Esophagus mucosa (tissue), 1 donor: ENCODE results near the gene DLG1. TPM values are rescaled to one million over a fixed set of nuclear protein-coding genes. Genes with fewer than 3 reads are reported as not detected.

Experiments
- ATAC-seq: fragments of 200-7000 bp; cut with Tn5 transposase; one replicate; pipeline ENCODE4 v1.9.1; 2020
- total RNA-seq: library from RNA; stranded (reverse); gene quantifications from one replicate; pipeline ENCODE4 v1.2.4, GENCODE V29; 2023
- donor health status: DM: yes; HTN: yes; CAD: no.

Gene DLG1
- total RNA-seq, 1 donor from 2014 or later: 113 TPM

DNA sequence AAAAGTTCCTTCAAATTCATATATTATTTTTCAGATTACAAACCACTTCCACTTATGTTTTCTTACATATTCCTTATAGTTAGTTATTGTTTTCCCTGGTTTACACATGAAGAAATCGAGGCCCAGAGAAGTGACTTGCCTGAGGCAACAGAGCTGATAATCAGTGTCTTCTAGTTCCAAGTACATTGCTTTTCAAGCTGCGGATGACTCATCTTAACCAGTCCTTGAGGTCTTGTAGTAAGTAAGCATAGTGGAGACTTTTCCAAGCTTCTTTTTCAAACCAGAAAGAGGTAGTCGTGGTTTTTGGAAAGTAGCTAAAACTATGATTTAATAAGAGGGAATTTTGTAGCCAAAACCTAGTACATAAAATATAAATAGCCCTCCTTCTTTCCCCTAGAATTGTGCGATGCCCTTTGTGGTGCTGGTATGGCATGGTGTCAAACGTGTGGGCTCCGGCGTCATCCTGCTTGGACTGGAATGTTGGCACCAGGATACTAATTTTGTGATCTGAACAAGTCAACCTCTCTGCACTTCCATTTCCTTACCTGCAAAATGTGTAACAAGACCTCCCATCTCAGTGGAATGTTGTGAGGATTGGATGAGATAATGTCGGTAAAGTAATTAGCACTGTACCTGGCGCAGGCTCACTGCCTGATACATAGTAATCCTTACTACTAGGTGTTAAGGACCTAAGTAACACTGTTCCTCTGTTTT, 19.0 kb upstream of the DLG1 start:
- ATAC-seq: peak; percentile 85

- peak; percentile 43 for ATAC-seq
Measured at GRCh38 chr3:197312431-197312830, 14.0 kb upstream of the DLG1 start.

- ATAC-seq: no peak
Measured at GRCh38 chr3:197311591-197311990, 13.2 kb upstream of the DLG1 start.

DNA sequence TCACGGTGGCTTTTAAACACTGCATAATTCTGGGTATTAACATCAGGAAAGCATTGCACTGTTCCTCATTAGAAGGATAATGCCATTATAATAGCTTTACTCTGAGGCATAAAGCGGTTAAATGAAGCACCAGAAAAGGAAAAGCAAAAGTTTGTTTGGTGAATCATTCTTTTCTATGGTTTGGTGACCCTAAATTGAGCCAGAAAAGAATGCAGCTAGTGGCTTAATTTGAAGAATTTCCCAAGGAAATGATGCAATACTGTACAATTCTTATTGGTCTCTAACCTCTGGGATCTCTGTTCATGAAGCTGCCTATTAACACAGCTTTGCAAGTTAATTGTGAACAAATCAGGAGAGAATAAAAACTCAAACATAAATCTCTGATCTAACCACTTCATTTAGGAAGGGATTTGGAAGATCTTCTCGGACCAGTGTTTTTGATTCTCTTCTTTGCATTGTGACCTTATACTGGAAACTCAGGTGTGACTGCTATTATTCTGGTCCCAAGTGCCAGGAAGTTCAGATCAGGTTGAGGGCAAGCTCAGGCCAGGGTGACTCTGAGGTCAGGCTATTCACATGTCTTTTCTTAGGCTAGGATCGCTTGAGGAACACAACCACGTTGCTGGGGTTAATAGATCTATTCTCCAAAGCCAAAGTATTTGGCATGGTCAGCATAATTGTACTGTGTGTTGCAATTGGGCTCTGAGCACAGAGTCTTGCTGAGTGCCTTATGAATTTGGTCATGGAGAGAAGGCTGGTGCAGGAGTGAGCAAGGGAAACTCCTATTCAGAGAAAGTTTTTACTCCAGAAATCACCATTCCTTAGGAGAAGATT, 11.3 kb upstream of the DLG1 start:
- peak; percentile 95 for ATAC-seq

- no peak for ATAC-seq
Measured at GRCh38 chr3:197308591-197308990, 10.2 kb upstream of the DLG1 start.

DNA sequence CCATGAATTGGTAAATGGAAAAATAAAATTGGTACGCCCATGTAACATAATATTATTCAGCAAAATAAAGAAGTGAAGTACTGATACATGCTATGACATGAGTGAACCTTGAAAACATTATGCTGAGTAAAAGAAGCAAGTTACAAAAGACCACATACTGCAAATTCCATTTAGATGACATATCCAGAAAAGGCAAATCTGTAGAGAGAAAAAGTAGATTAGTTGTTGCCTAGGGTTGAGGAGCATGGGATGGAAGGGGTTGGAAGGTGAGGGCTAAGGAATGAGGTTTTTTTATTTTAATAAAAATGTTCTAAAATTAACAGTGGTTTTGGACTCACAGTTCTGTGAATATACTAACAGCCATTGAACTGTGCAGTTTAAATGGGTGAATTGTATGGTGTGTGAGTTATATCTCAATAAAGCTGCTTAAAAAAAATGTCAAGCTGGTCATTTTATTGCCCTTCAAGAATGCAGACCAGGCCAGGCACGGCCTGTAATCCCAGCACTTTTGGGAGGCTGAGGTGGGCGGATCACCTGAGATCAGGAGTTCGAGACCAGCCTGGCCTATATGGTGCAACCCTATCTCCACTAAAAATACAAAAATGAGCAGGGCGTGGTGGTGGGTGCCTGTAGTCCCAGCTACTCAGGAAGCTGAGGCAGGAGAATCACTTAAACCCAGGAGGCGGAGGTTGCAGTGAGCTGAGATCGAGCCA, 8.1 kb upstream of the DLG1 start:
- peak; percentile 29 for ATAC-seq

DNA sequence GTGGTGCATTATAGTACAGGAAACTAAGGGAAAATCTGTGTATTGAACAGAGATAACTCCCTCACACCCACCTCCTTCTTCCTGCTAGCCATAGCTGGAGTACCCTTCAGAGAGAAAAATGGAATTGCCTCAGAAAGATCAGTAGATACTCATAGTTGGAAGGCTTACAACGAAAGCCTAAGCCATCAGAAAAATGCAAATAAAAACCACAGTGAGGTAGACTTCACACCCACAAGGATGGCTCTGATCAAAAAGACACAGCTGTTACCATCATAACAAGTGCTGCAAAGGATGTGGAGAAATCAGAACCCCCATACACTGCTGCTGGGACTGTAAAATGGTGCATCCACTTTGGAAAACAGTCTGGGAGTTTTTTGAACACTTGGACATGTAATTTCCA, 7.4 kb upstream of the DLG1 start:
- no peak for ATAC-seq

GRCh38 chr3:197303452-197303851, 5.0 kb upstream of the DLG1 start:
- no peak for ATAC-seq

- ATAC-seq: peak; percentile 12
Measured at GRCh38 chr3:197302696-197303341, 4.4 kb upstream of the DLG1 start.

DNA sequence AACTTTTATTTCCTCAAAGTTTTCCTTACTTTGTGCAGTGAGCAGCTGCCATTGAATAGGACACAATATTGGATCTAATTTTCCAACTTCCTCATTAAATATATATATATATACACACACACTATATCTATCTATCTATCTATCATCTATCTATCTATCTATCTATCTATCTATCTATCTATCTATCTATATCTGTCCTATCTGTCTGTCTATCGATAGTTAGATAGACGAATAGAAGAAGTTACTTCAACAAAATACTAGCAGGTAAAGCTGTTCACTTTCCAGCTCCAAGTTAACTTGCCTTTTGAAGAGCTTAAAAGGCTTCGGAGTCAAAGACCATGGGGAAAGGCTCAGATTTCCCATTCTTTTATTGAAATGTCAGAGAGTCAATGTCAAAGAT, 3.6 kb upstream of the DLG1 start:
- no peak for ATAC-seq

GRCh38 chr3:197300361-197300760, 1.9 kb upstream of the DLG1 start:
- no peak for ATAC-seq

DNA sequence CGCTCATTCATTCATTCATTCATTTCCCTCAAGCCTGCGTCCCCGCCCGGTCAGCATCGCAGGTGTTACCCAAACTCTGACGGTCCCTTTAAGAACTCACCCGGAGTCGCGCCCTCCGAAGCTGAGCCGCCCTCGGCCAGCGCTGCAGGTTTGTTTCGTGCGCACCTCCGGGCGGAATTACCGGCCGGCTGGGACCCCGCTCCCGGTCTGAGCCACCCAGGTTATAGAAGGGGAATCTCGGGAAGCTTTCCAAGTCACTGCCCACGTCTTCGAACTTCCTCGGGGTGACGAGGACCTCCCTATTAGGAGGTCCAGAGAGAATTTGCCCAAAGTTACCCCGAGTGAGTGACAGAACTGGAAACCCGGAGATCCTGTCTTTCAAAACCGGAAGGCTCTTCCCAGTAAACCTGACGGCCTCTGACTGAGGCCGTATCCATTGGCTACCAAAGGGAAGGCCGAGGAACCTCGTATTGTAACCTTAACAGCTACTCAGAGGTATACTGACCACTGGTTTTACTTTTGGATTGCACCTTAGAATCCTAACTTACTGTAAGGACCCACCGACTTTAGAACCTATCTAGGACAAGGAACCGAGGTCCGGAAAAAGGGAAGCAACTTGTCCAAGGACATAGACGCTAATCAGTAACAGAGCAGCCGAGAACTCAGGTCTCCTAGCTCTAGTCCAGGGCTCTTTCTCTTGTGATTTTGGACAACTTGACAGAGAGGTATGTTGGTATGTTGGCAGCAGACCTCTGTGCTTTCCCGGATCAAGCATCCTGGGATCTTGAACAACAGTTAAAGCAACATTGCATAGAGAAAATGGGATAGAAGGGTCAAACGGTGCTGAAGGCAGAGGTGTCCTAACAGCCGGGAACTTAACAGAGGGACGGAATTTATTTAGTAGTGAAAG, 788 bp upstream of the DLG1 start:
- ATAC-seq: peak; percentile 62

- peak; percentile 86 for ATAC-seq
Measured at GRCh38 chr3:197297476-197298340, 704 bp downstream of the DLG1 start.

- no peak for ATAC-seq
Measured at GRCh38 chr3:197297002-197297401, 1.4 kb downstream of the DLG1 start.

DNA sequence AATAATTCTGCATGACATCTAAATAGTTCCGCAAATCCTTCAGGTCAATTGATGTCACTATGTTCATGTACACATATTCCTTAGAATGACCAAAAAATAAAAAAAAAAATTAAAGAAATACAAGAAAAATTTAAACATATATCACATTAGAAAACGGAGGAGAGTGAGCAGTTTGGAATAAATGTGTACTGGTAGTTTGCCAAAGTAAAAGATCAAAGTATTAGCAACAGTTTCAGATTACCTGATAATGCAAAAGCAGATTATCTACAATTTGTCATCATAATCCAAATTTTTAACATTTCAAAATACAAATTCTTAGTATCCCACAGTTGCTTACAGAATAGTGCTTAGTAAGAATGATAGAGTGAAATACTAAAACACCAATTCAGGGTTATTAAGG, 1.9 kb downstream of the DLG1 start:
- no peak for ATAC-seq

DNA sequence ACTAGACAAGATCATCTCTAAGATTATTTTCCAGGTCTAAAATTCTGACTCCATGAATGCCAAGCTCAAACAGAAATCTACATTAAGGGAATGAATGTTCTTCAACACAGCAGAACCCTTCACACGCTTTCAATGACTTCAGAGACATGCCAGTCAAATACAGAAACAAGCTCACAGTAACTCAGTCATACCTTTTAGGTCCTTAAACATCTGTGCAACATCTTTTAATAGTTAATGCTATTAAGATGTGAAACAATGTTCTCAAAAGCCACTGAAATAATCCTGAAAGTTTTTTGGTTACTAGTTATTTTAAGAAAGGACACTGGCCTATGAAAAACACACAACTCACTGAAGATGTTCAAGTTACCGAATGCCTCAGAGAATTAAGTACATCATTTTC, 2.5 kb downstream of the DLG1 start:
- no peak for ATAC-seq

GRCh38 chr3:197293605-197294237, 4.7 kb downstream of the DLG1 start:
- no peak for ATAC-seq

DNA sequence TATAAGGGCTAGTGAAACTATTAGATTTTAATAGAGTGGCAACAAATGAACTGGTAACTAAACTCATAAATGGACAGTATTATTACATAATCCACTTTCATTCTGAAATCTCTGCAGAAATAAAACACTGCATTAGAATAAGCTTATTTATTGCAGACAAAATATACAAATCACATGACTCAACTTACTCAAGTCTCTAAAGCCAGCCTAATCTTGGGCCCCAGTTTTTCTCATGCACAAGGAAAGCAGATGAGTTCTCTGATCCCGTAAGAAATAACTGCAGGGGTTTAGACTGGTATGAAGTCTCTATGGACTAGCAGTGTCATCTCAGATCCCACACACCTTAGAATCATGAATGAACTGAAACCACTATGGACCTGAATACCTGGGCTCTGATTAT, 5.8 kb downstream of the DLG1 start:
- ATAC-seq: no peak

- no peak for ATAC-seq
Measured at GRCh38 chr3:197292083-197292646, 6.2 kb downstream of the DLG1 start.

DNA sequence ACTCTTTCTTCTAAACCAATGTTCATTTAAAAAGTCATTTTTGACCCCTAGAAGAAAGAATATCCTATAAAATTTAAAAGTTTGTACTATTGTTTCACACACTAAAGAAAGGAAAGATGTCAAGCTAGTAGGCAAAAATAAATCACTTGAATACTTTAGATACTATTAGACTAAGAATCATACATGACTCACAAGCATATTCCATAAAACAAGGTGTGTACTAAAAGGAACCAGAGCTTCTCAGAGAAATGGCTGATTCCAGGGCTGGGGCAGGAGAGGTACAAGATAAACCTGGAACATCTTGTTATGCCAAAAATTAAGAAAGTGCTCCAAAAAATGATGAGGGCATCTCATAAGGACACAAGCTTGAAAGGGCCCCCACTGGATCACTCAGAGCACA, 8.7 kb downstream of the DLG1 start:
- ATAC-seq: peak; percentile 67
